Osteocyte (in vitro differentiated cells): Measurements from ENCODE around the gene DNM3. TPM values are rescaled to one million over a fixed set of nuclear protein-coding genes. Genes with fewer than 3 reads are reported as not detected.

Source experiments
- DNase-seq: peaks from one replicate; pipeline ENCODE4 v3.0.0; 2021; ENCODE audit warnings: mixed read lengths; ENCODE audit not compliant: unreplicated experiment; ENCODE audit errors: extremely low spot score
- H3K27ac Mint-ChIP-seq: one replicate; pipeline ENCODE4 v1.8.0; 2021; ENCODE audit warnings: mild to moderate bottlenecking, mixed read lengths; ENCODE audit not compliant: unreplicated experiment
- H3K27me3 Mint-ChIP-seq: one replicate; pipeline ENCODE4 v1.8.0; 2021; ENCODE audit warnings: mixed read lengths; ENCODE audit not compliant: unreplicated experiment
- H3K36me3 Mint-ChIP-seq: one replicate; pipeline ENCODE4 v1.8.0; 2021; ENCODE audit warnings: mixed read lengths; ENCODE audit not compliant: unreplicated experiment
- H3K4me1 Mint-ChIP-seq: one replicate; pipeline ENCODE4 v1.8.0; 2021; ENCODE audit warnings: mixed read lengths; ENCODE audit not compliant: unreplicated experiment
- H3K4me3 Mint-ChIP-seq: one replicate; pipeline ENCODE4 v1.8.0; 2021; ENCODE audit warnings: mild to moderate bottlenecking, moderate library complexity, mixed read lengths; ENCODE audit not compliant: unreplicated experiment
- H3K9me3 Mint-ChIP-seq: one replicate; pipeline ENCODE4 v1.8.0; 2021; ENCODE audit warnings: mixed read lengths; ENCODE audit not compliant: unreplicated experiment
- total RNA-seq: library from RNA; stranded (reverse); gene quantifications from 2 replicates; pipeline ENCODE4 v1.2.1, GENCODE V29; 2021
- TF ChIP-seq, protein P1 (sequence below): fragments of 200-600 bp; sonication (generic); IDR thresholded peaks from 2 replicates; pipeline ENCODE4 v1.5.0; 2021; ENCODE audit warnings: antibody characterized with exemption, mild to moderate bottlenecking, moderate library complexity

DNM3 gene
- total RNA-seq, 1 donor from 2014 or later, result 3.7 TPM

DNA sequence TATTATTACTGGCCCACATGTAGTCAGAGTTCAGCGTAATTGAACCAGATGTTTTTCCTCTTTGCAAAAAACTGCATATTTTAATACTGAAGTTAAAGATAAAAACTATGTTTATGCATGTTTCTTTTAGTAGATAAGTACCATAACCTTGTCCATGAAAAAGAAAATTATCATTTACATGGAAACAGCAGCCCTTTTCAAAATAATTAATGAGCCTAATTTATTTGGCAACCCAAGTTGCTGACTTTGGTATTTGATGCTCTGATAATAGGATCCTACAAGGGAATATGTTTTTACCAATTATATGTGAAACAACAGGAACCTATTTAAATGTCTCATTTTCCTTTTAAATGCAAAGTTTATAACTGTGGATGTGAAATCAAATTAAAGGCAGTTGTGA lies 297.9 kb downstream of the DNM3 start:
- Mint-ChIP-seq H3K27me3 (no peaks in the 10 kb centered on the region), H3K36me3 (peaks cover 53% of the 10 kb centered on the region), H3K4me3 (peak overlapping the region; percentile 97), H3K9me3 (peaks cover 3% of the 10 kb centered on the region), H3K27ac (peak overlapping the region; percentile 99), H3K4me1 (peaks cover 59% of the 10 kb centered on the region)
- TF ChIP-seq, protein P1, sequence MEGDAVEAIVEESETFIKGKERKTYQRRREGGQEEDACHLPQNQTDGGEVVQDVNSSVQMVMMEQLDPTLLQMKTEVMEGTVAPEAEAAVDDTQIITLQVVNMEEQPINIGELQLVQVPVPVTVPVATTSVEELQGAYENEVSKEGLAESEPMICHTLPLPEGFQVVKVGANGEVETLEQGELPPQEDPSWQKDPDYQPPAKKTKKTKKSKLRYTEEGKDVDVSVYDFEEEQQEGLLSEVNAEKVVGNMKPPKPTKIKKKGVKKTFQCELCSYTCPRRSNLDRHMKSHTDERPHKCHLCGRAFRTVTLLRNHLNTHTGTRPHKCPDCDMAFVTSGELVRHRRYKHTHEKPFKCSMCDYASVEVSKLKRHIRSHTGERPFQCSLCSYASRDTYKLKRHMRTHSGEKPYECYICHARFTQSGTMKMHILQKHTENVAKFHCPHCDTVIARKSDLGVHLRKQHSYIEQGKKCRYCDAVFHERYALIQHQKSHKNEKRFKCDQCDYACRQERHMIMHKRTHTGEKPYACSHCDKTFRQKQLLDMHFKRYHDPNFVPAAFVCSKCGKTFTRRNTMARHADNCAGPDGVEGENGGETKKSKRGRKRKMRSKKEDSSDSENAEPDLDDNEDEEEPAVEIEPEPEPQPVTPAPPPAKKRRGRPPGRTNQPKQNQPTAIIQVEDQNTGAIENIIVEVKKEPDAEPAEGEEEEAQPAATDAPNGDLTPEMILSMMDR, result no peak
- DNase-seq, result no peak

DNA sequence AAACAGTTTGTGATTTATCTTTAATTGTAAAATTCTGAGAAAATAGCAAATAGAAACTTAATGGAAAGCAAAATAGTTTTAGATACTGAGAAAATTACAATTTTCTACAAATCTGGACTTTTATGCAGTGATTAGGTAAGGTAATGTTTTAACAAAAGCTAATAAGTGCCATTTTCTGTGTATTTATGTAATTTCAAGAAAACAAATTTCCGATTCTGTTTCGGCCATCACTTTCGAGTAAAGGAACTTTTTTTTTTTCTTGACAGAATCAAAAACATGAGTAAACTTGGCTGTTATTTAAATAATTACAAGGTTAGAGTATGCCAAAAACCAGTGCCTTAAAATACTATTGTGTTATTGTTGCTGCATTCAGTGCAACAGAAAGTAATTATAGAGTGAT lies 298.8 kb downstream of the DNM3 start:
- TF ChIP-seq, protein P1, result no peak
- peaks cover 54% of the 10 kb centered on the region for H3K4me1 Mint-ChIP-seq
- DNase-seq, result no peak
- no peaks in the 10 kb centered on the region for H3K9me3 Mint-ChIP-seq
- peaks cover 55% of the 10 kb centered on the region for H3K36me3 Mint-ChIP-seq
- peak overlapping the region; percentile 99 for H3K27ac Mint-ChIP-seq
- no peaks in the 10 kb centered on the region for H3K27me3 Mint-ChIP-seq
- peak overlapping the region; percentile 97 for H3K4me3 Mint-ChIP-seq

DNA sequence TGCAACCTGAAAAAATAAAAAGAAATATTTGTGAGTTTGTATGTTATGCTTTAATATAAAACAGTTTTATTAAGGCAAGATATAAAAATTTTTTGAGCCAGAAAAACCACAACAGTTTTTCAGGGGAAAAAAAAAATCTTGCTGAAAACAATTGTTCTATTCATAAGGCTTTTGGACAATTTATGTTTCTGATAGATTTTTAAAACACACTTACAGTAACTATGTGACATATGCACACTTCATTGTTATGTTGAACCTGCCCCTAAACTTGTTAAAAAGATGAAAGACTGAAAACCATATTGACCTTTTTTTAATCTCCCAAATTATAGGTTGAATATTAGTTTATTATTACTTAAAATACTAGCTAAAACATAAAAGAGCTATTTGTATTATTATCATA lies 299.3 kb downstream of the DNM3 start:
- no peak for DNase-seq
- H3K36me3 Mint-ChIP-seq, result peaks cover 55% of the 10 kb centered on the region
- peak overlapping the region; percentile 97 for H3K4me3 Mint-ChIP-seq
- peaks cover 52% of the 10 kb centered on the region for H3K4me1 Mint-ChIP-seq
- no peaks in the 10 kb centered on the region for H3K27me3 Mint-ChIP-seq
- TF ChIP-seq, protein P1, result no peak
- H3K9me3 Mint-ChIP-seq, result no peaks in the 10 kb centered on the region
- peak overlapping the region; percentile 99 for H3K27ac Mint-ChIP-seq

DNA sequence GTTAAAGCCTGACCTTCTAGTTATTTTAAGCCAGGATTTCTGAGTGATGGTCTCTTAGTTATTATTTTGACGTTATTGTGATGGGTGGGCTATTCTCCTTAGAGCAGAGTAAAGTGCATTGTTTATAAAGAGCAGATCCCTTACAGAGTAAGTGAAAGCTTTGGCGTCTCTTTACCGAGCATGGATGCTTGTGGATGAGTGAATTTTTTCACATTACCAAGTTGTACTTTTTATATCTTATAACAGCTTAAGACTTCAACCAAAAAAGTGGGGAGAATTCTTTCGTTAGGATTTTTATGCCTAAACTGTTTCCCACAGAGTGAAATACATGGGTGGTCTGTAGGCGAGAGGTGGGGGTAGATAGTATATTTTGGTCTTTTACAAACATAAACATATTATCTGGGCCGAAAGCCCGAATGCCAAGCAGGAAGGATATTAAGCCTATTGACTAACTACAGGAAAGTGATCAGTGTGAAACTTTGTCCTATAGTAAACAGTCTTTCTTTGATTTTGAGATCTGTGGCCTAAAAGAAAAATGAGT lies 300.1 kb downstream of the DNM3 start:
- no peaks in the 10 kb centered on the region for H3K9me3 Mint-ChIP-seq
- H3K27me3 Mint-ChIP-seq, result no peaks in the 10 kb centered on the region
- peaks cover 54% of the 10 kb centered on the region for H3K4me1 Mint-ChIP-seq
- DNase-seq, result no peak
- peak overlapping the region; percentile 99 for H3K27ac Mint-ChIP-seq
- H3K4me3 Mint-ChIP-seq, result peak overlapping the region; percentile 97
- TF ChIP-seq, protein P1, result no peak
- H3K36me3 Mint-ChIP-seq, result peaks cover 55% of the 10 kb centered on the region

DNA sequence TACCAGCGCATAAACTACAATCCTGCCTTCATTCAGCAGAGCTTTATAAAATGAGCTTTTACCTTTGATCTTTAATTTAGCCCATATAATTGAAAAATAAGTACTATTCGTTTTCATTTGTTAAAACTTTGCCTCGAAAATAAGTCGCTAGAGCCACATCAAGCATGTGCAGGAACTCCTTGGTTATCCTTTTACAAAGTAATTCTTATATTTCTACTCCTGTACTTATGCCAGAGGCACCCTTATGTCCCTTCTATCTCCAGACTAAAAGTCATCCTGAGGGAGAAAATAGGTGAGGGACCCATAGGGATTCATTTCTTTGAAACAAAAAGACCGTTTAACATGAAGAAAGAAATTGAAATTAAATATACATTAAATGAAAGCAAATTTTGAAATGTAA lies 301.0 kb downstream of the DNM3 start:
- no peaks in the 10 kb centered on the region for H3K27me3 Mint-ChIP-seq

More for the DNA sequence above, 301.0 kb downstream of the DNM3 start:
- peaks cover 55% of the 10 kb centered on the region for H3K36me3 Mint-ChIP-seq
- no peaks in the 10 kb centered on the region for H3K9me3 Mint-ChIP-seq
- no peak for DNase-seq
- peak overlapping the region; percentile 97 for H3K4me3 Mint-ChIP-seq
- H3K27ac Mint-ChIP-seq, result peak overlapping the region; percentile 99
- TF ChIP-seq, protein P1, result no peak
- peaks cover 52% of the 10 kb centered on the region for H3K4me1 Mint-ChIP-seq
